Osteoblast (primary cell): ENCODE results near the gene ASPSCR1. TPM values are rescaled to one million over a fixed set of nuclear protein-coding genes. Genes with fewer than 3 reads are reported as not detected.

Source experiments
- DNase-seq: peaks from one replicate; pipeline ENCODE4 v3.0.0; 2011; ENCODE audit warnings: low spot score, mixed read lengths; ENCODE audit not compliant: insufficient read length; ENCODE audit errors: missing footprints
- H2AFZ ChIP-seq: 2 replicates; pipeline ENCODE4 v1.6.0; 2011; ENCODE audit warnings: mild to moderate bottlenecking, low read length
- H3K27ac ChIP-seq: 2 replicates; pipeline ENCODE4 v1.5.1; 2011; ENCODE audit warnings: mild to moderate bottlenecking, low read depth, low read length, moderate library complexity
- H3K27me3 ChIP-seq: 2 replicates; pipeline ENCODE4 v1.6.0; 2012; ENCODE audit warnings: mild to moderate bottlenecking, control low read depth, inconsistent platforms, low read length, moderate library complexity; ENCODE audit not compliant: insufficient read depth
- H3K36me3 ChIP-seq: 2 replicates; pipeline ENCODE4 v1.5.1; 2011; ENCODE audit warnings: mild to moderate bottlenecking, low read length, control low read depth, moderate library complexity; ENCODE audit not compliant: insufficient read depth
- H3K4me1 ChIP-seq: 2 replicates; pipeline ENCODE4 v1.5.1; 2011; ENCODE audit warnings: mild to moderate bottlenecking, low read length, control low read depth, moderate library complexity; ENCODE audit not compliant: insufficient read depth
- H3K4me2 ChIP-seq: 2 replicates; pipeline ENCODE4 v1.6.0; 2011; ENCODE audit warnings: mild to moderate bottlenecking, low read length; ENCODE audit not compliant: insufficient read depth
- H3K4me3 ChIP-seq: fragments of 200-600 bp; sonication (generic); 3 replicates; pipeline ENCODE4 v1.5.1; 2012; ENCODE audit warnings: mild to moderate bottlenecking, low read length, inconsistent platforms; ENCODE audit not compliant: insufficient read depth
- H3K79me2 ChIP-seq: 2 replicates; pipeline ENCODE4 v1.6.0; 2012; ENCODE audit warnings: mild to moderate bottlenecking, low read length, control low read depth, inconsistent platforms; ENCODE audit not compliant: insufficient read depth
- H3K9me3 ChIP-seq: 2 replicates; pipeline ENCODE4 v1.5.1; 2011; ENCODE audit warnings: low read depth, low read length, control low read depth
- H4K20me1 ChIP-seq: 2 replicates; pipeline ENCODE4 v1.6.0; 2012; ENCODE audit warnings: mild to moderate bottlenecking, low read length, control low read depth; ENCODE audit not compliant: insufficient read depth
- CTCF ChIP-seq: IDR thresholded peaks from 2 replicates; pipeline ENCODE4 v1.5.1; 2011; ENCODE audit warnings: mild to moderate bottlenecking, low read depth, low read length, moderate library complexity; ENCODE audit errors: extremely low read depth
- total RNA-seq: library from RNA; depleted of rRNA; stranded (reverse); fragments of >200 nt; gene quantifications from 2 replicates; pipeline ENCODE4 v1.2.3, GENCODE V29; 2012

ASPSCR1 gene
- total RNA-seq, 1 donor: 35.8 TPM

- H3K79me2 ChIP-seq: no peaks in the 10 kb centered on the region
- no peak for DNase-seq
- H4K20me1 ChIP-seq: peaks cover 7% of the 10 kb centered on the region
- no peaks in the 10 kb centered on the region for H3K9me3 ChIP-seq
- no peaks in the 10 kb centered on the region for H3K36me3 ChIP-seq
- H2AFZ ChIP-seq: no peak overlapping the region
- peaks cover 47% of the 10 kb centered on the region for H3K4me1 ChIP-seq
- no peak overlapping the region for H3K27ac ChIP-seq
- no peak for TF ChIP-seq CTCF
- H3K4me3 ChIP-seq: no peak overlapping the region
- peak overlapping the region; percentile 23 for H3K4me2 ChIP-seq
- H3K27me3 ChIP-seq: no peaks in the 10 kb centered on the region
Observed at GRCh38 chr17:82007228-82007494, 29.7 kb downstream of the ASPSCR1 start.

- H3K27me3 ChIP-seq: no peaks in the 10 kb centered on the region
- H2AFZ ChIP-seq: no peak overlapping the region
- peaks cover 47% of the 10 kb centered on the region for H3K4me1 ChIP-seq
- no peaks in the 10 kb centered on the region for H3K36me3 ChIP-seq
- peak; percentile 96 for DNase-seq
- no peaks in the 10 kb centered on the region for H3K9me3 ChIP-seq
- no peaks in the 10 kb centered on the region for H3K79me2 ChIP-seq
- peak overlapping the region; percentile 23 for H3K4me2 ChIP-seq
- peaks cover 7% of the 10 kb centered on the region for H4K20me1 ChIP-seq
- no peak overlapping the region for H3K27ac ChIP-seq
- no peak overlapping the region for H3K4me3 ChIP-seq
- TF ChIP-seq CTCF: peak; percentile 21
Observed at GRCh38 chr17:82007495-82008257, 30.2 kb downstream of the ASPSCR1 start.

- Histone ChIP-seq H2AFZ (no peak overlapping the region), H3K79me2 (no peaks in the 10 kb centered on the region), H3K27me3 (no peaks in the 10 kb centered on the region), H3K27ac (no peak overlapping the region), H3K36me3 (no peaks in the 10 kb centered on the region), H3K4me2 (no peak overlapping the region), H4K20me1 (peaks cover 7% of the 10 kb centered on the region), H3K9me3 (no peaks in the 10 kb centered on the region), H3K4me3 (no peak overlapping the region), H3K4me1 (peaks cover 39% of the 10 kb centered on the region)
- TF ChIP-seq CTCF: no peak
- peak; percentile 84 for DNase-seq
Observed at GRCh38 chr17:82008258-82008940, 31.0 kb downstream of the ASPSCR1 start.

GRCh38 chr17:82008941-82009405, 31.5 kb downstream of the ASPSCR1 start:
- Histone ChIP-seq H3K9me3 (no peaks in the 10 kb centered on the region), H3K36me3 (no peaks in the 10 kb centered on the region), H3K4me3 (no peak overlapping the region), H4K20me1 (peaks cover 7% of the 10 kb centered on the region), H3K27me3 (no peaks in the 10 kb centered on the region), H2AFZ (no peak overlapping the region), H3K27ac (no peak overlapping the region), H3K79me2 (no peaks in the 10 kb centered on the region), H3K4me2 (no peak overlapping the region), H3K4me1 (peaks cover 35% of the 10 kb centered on the region)
- DNase-seq: peak; percentile 86
- TF ChIP-seq CTCF: no peak
